ENCODE measurements around the gene BTG1.

- TF ChIP-seq CTCF (IDR thresholded peaks at IDR 0.05): no peak
- no peak for TF ChIP-seq EZH2 (IDR thresholded peaks at IDR 0.05)
Observed at GRCh38 chr12:92164712-92165111, 19.1 kb upstream of the BTG1 start.
